Peyer's patch (tissue), 4 donors: ENCODE measurements around the gene LYZL4.

ENCODE experiments used
- CTCF ChIP-seq, 6 experiments: fragments of 450-650 bp in 4 of 6; fragments of 200-600 bp in 2 of 6; sonication (generic) in 1 of 6; IDR thresholded peaks; one replicate each; pipeline ENCODE4 v1.5.1; 2017 to 2019; ENCODE audit warnings: antibody characterized with exemption in 6 of 6, mild to moderate bottlenecking in 3 of 6, moderate library complexity in 1 of 6
- POLR2A ChIP-seq, 2 donors: fragments of 450-650 bp; IDR thresholded peaks; one replicate each; pipeline ENCODE4 v1.5.1; 2017; ENCODE audit warnings: antibody characterized with exemption in 2 of 2, mild to moderate bottlenecking in 2 of 2, moderate library complexity in 2 of 2

- TF ChIP-seq CTCF (IDR thresholded peaks at IDR 0.05) (no peak), POLR2A (IDR thresholded peaks at IDR 0.05) (no peak)
These were observed at the start of gene LYZL4 for GRCh38 chr3:42410370-42411131.
